ENCODE measurements around the gene SVEP1. TPM values are rescaled to one million over a fixed set of nuclear protein-coding genes. Genes with fewer than 3 reads are reported as not detected.

Gene SVEP1
- total RNA-seq, 2 experiments from 2014 or later, result not detected

DNA sequence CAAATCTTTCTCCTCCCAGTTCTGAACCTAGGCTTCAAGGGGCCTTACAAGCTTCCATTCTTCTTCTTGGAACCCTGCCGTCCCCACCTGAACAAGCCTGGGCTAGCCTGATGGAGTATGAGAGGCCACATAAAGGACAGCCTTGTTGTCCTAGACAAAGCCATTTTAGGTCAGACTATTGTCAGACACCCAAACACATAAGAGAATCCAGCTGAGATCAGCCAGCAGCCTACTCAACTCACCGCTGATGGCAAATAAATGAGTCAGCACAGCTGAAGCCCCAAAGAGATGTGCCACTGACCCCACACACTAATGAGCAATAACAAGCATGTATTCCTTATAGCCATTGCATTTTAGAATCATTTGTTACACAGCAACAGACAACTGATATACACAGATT lies 33.8 kb downstream of the SVEP1 start:
- Histone ChIP-seq H3K4me1 (ENCODE audit: insufficient read depth, low read length, poor library complexity, severe bottlenecking) (no peaks in the 10 kb centered on the region), H3K4me3 (ENCODE audit: low read depth, low read length, poor library complexity, severe bottlenecking) (no peak overlapping the region), H3K4me2 (ENCODE audit: low read length) (no peak overlapping the region), H3K9me2 (ENCODE audit: insufficient read depth, low read length) (no peaks in the 10 kb centered on the region), H3K27ac (ENCODE audit: low read depth, low read length, poor library complexity, severe bottlenecking) (no peak overlapping the region), H2AFZ (ENCODE audit: low read length) (no peak overlapping the region), H3K9me3 (ENCODE audit: low read length) (no peaks in the 10 kb centered on the region), H4K20me1 (ENCODE audit: insufficient read depth, low read length) (no peaks in the 10 kb centered on the region), H3K36me3 (ENCODE audit: insufficient read depth, low read length) (no peaks in the 10 kb centered on the region), H3K79me2 (ENCODE audit: insufficient read depth, low read depth, low read length) (no peaks in the 10 kb centered on the region)
- intact Hi-C loops (cut with micrococcal nuclease; ENCODE audit: unreplicated experiment), result no loop called here
- no TSS peak for BruUV-seq (replicated peaks)
- TF ChIP-seq EZH2phosphoT487 (IDR thresholded peaks at IDR 0.05; ENCODE audit: borderline replicate concordance, low read depth, low read length), result no peak
- no peak for TF ChIP-seq CTCF (conservative IDR thresholded peaks at IDR 0.05; ENCODE audit: low read length)
- DNase-seq (ENCODE audit: low spot score), result no peak
- CTCF ChIA-PET (ENCODE audit: unreplicated experiment), result no interaction called here
- POLR2A ChIA-PET, result no interaction called here

DNA sequence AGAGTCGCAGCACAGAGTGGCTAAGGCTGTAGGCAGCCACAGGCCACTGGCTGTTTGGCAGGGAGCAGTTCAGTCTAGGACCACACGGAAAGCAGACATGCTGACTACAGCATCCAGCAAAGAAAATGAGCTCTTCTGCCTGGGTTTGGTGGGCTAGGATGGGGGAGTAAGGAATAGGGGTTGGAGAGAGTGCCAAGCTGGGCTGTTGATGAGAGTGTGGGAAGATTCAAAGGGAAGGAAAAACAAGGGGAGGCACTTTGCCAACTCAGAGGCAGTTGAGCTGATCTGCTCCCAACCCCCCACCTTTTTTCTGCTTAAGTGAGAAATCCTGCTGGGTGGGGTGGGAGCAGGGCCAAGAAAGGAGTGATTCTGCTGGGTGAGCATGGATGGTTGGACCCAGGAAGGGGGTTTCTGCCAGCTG lies 35.9 kb downstream of the SVEP1 start:
- H3K79me2 ChIP-seq (ENCODE audit: insufficient read depth, low read depth, low read length), result no peaks in the 10 kb centered on the region
- no peak overlapping the region for H3K27ac ChIP-seq (ENCODE audit: low read depth, low read length, poor library complexity, severe bottlenecking)
- no peak overlapping the region for H3K4me2 ChIP-seq (ENCODE audit: low read length)
- ChIA-PET CTCF (ENCODE audit: unreplicated experiment) (no interaction called here), POLR2A (no interaction called here)
- BruUV-seq (replicated peaks), result no TSS peak
- no peaks in the 10 kb centered on the region for H3K9me3 ChIP-seq (ENCODE audit: low read length)
- TF ChIP-seq EZH2phosphoT487 (IDR thresholded peaks at IDR 0.05; ENCODE audit: borderline replicate concordance, low read depth, low read length) (no peak), CTCF (conservative IDR thresholded peaks at IDR 0.05; ENCODE audit: low read length) (no peak)
- no peak for DNase-seq (ENCODE audit: low spot score)
- no peaks in the 10 kb centered on the region for H3K9me2 ChIP-seq (ENCODE audit: insufficient read depth, low read length)
- H3K4me3 ChIP-seq (ENCODE audit: low read depth, low read length, poor library complexity, severe bottlenecking), result no peak overlapping the region
- H4K20me1 ChIP-seq (ENCODE audit: insufficient read depth, low read length), result no peaks in the 10 kb centered on the region
- H3K4me1 ChIP-seq (ENCODE audit: insufficient read depth, low read length, poor library complexity, severe bottlenecking), result no peaks in the 10 kb centered on the region
- no peak overlapping the region for H2AFZ ChIP-seq (ENCODE audit: low read length)
- intact Hi-C loops (cut with micrococcal nuclease; ENCODE audit: unreplicated experiment), result no loop called here
- H3K36me3 ChIP-seq (ENCODE audit: insufficient read depth, low read length), result no peaks in the 10 kb centered on the region

- Histone ChIP-seq H3K4me3 (ENCODE audit: low read depth, low read length, poor library complexity, severe bottlenecking) (no peak overlapping the region), H3K27ac (ENCODE audit: low read depth, low read length, poor library complexity, severe bottlenecking) (no peak overlapping the region), H3K4me1 (ENCODE audit: insufficient read depth, low read length, poor library complexity, severe bottlenecking) (no peaks in the 10 kb centered on the region), H2AFZ (ENCODE audit: low read length) (no peak overlapping the region), H3K9me2 (ENCODE audit: insufficient read depth, low read length) (no peaks in the 10 kb centered on the region), H3K79me2 (ENCODE audit: insufficient read depth, low read depth, low read length) (no peaks in the 10 kb centered on the region), H3K9me3 (ENCODE audit: low read length) (no peaks in the 10 kb centered on the region), H4K20me1 (ENCODE audit: insufficient read depth, low read length) (no peaks in the 10 kb centered on the region), H3K4me2 (ENCODE audit: low read length) (no peak overlapping the region), H3K36me3 (ENCODE audit: insufficient read depth, low read length) (no peaks in the 10 kb centered on the region)
- POLR2A ChIA-PET, result no interaction called here
- TF ChIP-seq CTCF (conservative IDR thresholded peaks at IDR 0.05; ENCODE audit: low read length), result no peak
- no peak for TF ChIP-seq EZH2phosphoT487 (IDR thresholded peaks at IDR 0.05; ENCODE audit: borderline replicate concordance, low read depth, low read length)
- intact Hi-C loops (cut with micrococcal nuclease; ENCODE audit: unreplicated experiment), result no loop called here
- DNase-seq (ENCODE audit: low spot score), result no peak
- BruUV-seq (replicated peaks), result no TSS peak
- CTCF ChIA-PET (ENCODE audit: unreplicated experiment), result no interaction called here
Measured at GRCh38 chr9:110541950-110542349, 37.6 kb downstream of the SVEP1 start.
